AG20443 (cell line): Measurements from ENCODE around the gene NOS3.

ENCODE experiments used
- DNase-seq: peaks from one replicate; pipeline ENCODE4 v3.0.0; 2012; ENCODE audit warnings: low spot score, mixed read lengths

NOS3 gene

DNA sequence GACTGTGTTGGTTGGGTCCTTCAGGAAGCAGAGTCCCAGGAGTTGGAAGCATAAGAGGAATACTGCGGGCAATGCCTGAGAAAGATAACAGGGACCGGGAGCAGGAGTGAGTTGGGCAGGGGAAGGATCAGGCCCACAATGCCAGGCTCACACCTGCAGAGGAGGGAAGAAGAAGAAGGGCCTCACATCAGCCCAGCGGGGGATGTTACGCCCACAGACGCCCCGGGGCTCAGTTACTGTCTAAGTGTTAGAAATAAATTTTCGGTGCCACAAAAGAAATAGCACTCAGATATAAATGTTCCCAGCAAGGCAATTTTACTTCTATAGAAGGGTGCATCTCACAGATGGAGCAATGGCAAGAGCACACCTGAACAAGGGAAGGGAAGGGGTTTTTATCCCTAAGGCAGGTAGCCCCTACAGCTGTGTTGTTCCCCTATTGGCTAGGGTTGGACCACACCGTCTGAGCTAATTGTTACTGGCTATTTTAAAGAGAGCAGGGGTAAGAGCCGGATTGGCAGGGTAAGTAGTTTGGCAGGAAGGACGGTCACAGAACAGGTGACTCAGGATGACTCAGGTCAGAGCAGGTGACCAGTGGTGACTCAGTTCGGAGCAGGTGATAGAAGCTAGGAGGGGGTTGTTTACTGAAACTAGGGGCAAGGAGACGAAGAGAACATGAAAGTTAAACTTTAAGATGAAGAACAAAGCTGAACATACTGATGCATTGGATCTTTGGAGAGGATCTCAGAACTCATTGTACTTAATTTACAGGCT is at the start of gene NOS3:
Gene NOS3 (plus strand): TSS at position 602 of the 771 bp plus-strand sequence. CDS start 2,787 bp downstream, outside the sequence.
- no peak for DNase-seq

GRCh38 chr7:150941351-150942000 is 49.3 kb upstream of the NOS3 start:
- DNase-seq: no peak

DNA sequence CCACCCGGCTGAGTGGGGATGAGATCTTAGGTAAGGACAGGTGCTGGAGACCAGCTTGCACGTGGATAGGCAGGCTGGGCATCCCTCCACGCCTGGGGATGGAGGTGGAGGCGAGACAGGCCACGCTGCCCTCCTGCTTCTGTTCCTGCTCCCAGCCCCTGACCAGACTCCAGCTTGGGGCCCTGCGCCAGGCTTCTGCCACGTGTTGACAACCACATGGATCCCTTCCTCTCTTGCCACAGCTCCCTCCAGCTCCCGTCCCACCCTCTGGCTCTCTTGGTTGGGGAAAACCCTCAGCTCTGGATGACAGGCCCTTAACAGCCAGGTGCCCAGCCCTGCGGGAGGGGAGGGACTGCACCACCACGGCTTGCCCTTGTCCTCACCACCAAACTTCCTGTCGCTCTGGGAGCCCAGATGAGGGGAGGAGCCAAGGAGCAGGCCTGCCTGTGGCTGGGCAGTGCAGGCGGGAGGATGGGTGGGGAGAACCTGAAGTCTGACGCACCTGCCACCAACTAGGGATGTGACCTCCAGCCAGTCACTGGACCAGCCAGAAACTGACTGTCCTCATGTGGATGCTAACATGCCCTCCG is 48.7 kb upstream of the NOS3 start:
- no peak for DNase-seq

DNA sequence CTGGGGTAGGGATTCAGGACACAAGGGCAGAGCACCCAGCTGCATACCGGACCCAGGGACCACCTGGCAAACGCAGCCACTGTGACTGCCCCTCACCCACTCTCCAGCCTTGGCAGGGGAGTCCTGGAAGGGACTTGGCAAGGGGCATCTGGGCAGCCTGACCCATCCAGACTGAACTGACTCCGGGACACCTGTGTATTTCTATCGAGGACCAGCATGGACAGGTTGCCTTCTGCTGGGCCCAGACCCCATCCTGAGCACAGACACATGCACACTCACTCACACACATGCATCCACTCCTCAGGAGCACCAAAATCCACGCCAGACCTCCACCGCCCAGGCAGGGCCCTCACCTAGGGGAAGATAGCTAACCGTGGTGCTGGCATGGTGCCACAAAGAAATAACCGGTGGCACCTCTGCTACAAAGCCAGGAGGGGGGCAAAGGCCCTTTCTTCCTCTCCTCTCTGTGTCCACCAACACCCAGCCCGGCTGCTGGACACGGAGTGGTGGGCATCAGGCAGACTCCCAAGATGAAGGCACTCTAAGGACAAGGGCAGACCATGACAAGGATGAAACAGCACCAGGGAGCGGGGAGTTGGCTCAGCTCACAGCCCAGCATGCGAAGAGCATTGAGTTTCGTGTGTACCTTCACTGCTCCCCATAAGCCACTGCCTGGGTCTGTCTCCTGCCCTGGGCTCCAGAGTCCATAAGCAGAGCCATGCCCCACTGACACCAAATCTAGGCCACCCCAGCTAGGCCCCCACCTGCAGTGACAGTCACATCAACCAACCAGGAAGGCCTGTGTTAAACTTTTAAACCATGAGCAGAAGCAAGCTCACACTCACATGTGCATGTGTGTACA is 48.0 kb upstream of the NOS3 start:
- DNase-seq: no peak

GRCh38 chr7:150943453-150943814 is 47.4 kb upstream of the NOS3 start:
- DNase-seq: no peak

GRCh38 chr7:150944066-150945042 is 46.5 kb upstream of the NOS3 start:
- DNase-seq: no peak

GRCh38 chr7:150945171-150945852 is 45.5 kb upstream of the NOS3 start:
- DNase-seq: no peak

- no peak for DNase-seq
Measured at GRCh38 chr7:150945853-150946420, 44.9 kb upstream of the NOS3 start.

DNA sequence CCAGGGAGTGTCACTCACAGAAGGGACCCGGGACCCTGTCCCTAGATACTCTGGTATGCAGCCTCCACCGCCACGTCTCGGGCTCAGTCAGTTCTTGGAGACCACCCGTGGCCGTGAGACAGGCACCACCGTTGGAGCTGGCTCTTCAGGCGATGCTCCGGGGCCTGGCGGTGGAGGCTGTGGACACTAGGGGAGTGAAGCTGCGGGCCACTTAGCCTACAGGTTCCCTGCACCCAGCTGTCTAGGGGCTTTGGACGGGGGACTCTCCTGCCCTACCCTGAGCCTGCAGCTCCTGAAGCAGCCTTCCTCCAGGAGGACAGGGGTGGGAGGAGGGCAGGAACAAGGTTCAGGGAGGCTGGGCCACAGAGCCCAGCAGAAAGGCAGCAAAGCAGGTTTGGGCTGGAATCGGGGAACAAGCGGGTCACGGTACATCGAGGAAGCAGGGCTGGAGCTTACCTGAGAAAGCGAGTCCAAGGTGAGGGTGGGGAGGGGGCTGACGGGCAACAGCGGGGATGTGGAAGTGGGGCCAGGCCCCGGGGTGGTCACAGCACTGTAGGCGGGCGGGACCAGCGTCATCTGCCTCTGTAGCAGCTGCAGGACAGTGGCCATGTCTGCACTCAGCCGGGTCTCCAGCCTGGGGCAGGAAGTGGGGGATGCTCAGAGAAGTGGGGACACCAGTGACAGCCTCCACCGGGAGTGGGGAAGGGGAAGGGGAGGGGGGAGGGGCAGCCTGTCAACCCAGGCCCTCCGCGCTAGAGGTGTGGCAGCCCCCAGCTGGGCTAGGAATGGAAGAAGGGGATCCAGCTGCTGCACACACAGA is 44.2 kb upstream of the NOS3 start:
- no peak for DNase-seq

GRCh38 chr7:150947241-150947745 is 43.5 kb upstream of the NOS3 start:
- DNase-seq: no peak

GRCh38 chr7:150947761-150948651 is 42.8 kb upstream of the NOS3 start:
- DNase-seq: no peak

DNA sequence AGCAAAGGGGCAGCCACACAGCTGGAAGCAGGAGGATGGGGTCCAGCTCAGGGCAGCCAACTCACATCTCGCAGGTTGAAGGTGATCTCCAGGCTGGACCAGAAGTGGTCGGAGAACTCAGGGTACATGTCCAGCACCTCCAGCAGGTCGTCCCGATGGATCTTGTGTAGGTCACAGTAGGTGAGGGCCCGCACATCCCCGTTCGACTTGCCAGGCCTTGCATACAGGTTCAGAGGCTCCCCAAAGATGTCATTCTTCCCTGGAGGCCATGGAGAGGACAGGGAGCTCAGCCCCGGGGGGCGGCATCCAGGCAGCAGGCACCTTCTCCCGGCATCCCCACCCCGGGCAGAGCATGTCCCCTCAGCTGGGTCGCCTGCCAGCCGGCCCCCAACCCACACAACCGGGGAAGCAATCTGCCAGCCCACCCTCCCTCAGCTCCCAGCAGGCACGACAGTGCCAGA is 42.0 kb upstream of the NOS3 start:
- no peak for DNase-seq

- DNase-seq: no peak
Measured at GRCh38 chr7:150949564-150949963, 41.3 kb upstream of the NOS3 start.

GRCh38 chr7:150949971-150950491 is 40.8 kb upstream of the NOS3 start:
- DNase-seq: no peak

DNA sequence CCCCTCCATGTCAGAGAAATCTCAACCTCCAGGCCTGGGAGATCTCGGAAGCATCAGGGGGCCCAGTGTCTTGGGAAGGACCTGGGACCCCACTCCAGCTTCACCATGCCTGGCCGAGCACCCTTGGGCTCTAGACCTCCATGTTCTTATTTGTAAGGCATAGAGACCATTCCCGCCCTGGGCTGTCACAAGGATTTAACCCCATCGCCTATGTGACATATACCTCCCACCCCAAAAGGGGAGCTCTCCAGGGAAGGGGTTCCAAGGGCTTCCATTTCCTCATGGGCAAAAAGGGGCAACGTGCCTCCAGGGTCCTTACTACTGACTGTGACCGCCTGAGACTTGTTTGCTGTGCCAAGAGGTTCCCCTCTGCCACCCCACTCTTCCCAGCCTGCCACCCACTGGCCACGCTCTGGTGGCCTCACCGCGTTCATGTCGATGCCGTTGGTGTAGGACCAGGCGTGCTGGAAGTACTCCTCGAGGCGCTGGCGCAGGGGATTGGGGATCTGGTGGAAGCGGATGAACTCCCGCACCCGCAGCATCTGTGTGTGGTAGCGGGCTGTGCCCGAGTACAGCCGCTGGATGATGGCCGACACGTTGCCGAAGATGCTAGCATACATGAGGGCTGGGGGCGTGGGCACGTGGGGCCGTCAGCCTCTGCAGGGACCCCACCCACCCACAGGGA is 40.2 kb upstream of the NOS3 start:
- DNase-seq: no peak

- DNase-seq: no peak
Measured at GRCh38 chr7:150951181-150951520, 39.7 kb upstream of the NOS3 start.

DNA sequence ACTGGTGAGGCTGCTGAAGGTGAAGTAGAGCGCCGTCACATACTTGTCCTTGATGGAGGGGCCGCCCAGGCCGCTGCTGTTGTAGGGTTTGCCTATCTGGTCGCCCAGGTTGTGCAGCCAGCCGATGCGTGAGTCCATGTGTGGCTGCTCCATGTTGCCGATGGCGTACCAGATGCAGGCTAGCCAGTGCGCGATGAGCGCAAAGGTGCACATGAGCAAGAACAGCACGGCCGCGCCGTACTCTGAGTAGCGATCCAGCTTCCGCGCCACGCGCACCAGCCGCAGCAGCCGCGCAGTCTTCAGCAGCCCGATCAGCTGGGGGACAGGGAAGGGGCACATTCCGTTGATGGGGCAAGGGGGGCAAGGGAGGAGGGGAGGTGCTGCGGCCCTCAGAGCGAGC is 39.3 kb upstream of the NOS3 start:
- no peak for DNase-seq
